Stimulated activated naive CD4-positive, alpha-beta T cell treated with Interleukin-2 at 50 U/mL for 16 hours (primary cell): Measurements from ENCODE around the gene GRP.
"Not testable (repeated sequence)": the region's sequence is repeated elsewhere in the genome, so short reads cannot be mapped to it uniquely, and the experiment has no call there.

ENCODE experiments used
- DNase-seq: peaks from one replicate; lab custom pipeline; 2025; lab: John Stamatoyannopoulos, UW

Gene GRP

DNA sequence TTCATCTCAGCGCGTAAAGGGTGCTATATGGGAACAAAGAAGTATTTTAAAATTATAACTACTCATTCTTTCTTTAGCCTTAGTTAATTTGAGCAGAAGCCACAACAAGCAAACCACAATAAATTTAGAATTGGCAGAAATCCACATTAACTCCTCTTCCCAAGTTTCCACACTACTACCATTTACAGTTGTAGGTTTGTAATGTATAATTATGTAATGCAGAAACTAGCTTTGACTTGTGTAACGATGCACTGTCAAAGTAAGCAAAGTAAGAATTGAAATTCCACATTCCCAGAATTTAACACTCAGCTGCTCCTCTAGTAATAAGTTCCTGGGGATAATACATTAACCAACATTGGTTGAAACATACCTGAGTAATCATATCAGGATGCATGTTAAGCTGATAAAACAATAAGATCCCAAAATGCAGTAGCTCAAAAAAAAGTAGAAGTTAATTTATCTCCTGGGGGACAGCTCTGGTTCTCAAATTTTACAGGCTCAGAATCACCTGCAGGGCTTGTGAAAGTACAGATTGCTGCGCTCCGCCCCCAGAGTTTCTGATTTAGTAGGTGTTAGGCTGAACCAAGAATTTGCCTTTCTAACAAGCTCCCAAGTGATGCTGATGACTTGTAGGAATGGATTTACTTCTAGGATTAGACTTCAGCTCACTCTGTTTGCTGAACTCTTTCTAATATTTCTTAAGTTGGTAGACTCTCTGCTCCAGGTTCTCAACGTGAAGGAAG, 9.9 kb downstream of the GRP start:
- no peak for DNase-seq

DNA sequence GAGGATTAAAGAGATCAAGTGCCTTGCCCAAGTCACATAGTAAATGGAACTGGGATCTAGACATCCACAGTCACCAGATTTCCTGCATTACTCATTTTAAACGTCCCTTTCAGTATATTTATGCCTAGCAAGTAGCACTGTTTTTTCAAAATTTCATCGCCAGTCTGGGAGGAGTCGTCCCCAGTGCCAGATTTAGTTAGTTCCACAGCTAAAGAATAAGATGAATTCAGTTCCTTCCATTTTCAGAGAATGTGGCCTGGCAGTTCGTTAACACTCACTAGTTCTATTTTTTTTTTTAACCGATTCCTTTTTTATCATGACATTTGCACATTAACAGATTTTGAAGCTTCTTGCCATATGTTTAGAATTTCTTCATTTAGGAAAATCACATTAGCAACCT, 11.2 kb downstream of the GRP start:
- no peak for DNase-seq

DNA sequence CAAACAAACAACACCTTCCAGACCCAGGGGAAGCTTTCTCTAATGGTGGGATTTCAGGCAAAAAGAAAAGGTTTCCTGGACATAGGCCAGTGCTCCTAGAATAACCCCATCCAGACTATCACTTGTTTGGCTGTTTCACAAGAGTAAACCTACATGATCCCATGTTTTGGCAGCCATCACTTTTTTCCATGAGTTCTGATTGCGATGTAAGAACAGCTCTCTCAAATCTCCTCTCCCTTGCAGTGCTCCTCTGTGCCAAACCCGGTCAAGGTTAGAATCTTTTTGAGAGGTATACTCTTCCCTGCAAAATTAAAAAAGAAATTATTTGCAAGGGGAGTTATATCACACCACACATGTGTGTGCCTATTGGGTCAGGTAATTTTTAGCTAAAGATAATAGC, 11.9 kb downstream of the GRP start:
- no peak for DNase-seq

DNA sequence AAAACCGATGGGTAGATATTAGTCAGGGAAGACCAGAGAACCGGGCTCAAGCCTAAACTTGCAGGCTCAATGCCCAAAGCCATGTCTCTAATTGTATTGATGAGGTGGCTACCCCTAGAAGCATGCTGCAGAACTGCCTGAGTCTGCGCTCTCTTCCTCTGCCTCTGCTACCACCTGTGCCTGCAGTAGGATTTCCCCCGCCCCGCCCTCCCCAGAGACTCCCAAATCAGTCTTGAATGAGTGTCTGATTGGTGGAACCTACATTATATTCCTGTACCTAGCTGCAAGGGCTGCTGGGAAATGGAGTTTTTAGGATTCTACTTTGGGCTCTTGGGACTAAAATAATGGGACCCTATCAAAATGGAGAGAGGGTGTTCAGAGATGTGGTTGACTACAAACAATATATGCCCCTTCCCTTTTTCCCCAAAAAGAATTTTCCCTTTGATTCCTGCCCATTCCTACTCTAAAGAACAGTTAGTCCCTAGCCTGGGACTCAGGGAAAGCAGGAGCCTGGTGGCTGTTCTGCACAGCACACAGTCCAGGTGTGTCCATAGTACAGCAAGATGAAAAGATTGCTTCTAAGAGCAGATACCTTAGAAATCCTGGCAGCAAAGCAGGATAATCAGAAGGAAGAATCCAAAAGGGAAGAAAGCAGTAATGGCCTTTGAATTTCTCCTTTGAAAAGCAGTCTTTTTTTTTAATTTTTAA, 12.5 kb downstream of the GRP start:
- no peak for DNase-seq

DNA sequence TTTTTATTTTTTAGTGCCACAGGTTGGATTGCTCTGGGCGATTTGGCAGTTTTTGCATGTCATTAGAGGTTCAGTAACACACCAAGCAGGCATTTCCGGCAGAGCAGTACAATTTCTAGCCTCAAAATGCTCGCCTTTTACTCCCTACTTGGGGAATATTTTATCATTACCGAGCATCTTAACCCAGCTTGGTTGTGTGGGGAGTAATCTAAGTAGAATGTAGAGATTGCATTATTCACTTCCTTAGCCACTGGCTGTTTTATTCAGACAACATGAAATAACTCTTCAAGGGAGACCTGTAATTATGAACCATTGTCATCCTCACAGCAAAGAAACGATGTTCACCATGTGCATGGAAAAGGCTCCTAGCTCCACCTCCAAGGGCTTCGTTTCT, 13.1 kb downstream of the GRP start:
- DNase-seq = no peak

DNA sequence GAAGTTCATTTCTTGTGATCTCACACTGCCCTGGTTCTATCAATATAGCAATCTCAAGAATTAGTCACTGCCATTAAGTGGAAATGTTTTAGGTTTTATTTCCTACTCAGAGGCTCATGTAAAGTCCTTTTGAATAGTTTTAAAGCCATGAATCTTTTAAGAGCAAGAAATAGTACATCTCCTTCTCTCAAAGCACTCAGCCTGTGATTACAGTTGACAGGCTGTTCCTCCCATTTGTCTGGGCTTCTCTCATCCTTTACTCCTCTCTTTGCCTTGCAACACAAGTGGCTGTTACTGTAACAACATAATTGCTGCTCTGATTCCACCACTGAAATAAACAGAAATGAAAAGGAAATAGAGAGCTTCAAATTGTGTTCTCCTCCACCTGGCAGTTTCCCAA, 18.4 kb downstream of the GRP start:
- no peak for DNase-seq

DNA sequence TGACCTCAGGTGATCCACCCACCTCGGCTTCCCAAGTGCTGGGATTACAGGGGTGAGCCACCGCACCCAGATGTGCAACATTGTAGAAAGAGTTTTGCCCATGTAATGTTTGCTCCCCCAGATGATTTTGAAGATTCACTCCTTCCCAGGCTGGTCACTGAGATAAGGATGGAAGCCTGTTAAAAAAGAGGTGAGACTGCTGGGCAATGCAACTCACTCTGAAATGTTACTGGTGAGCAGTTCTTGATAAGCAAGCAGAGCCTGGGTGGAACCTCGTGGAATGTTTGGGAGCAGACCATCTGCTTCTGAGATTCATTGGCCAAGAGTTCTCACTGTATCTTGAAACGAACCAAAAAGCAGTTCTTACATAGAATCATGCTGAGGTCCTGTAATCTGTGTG, 19.7 kb downstream of the GRP start:
- no peak for DNase-seq

DNA sequence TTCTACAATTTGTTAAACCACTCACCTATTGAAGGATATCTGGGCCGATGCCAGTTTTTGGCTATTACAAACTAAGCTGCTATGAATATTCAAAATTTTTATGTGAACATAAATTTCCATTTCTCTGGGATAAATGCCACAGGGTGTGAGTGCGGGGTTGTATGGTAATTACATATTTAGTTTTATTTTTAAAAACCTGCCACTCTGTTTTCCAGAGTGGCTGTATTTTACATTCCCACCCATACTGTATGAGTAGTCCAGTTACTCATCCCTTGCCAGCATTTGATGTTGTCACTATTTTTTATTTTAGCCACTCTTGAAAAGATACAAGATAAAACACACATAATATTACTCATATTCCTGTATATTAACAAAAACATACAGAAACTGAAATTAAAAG, 22.9 kb downstream of the GRP start:
- no peak for DNase-seq

DNA sequence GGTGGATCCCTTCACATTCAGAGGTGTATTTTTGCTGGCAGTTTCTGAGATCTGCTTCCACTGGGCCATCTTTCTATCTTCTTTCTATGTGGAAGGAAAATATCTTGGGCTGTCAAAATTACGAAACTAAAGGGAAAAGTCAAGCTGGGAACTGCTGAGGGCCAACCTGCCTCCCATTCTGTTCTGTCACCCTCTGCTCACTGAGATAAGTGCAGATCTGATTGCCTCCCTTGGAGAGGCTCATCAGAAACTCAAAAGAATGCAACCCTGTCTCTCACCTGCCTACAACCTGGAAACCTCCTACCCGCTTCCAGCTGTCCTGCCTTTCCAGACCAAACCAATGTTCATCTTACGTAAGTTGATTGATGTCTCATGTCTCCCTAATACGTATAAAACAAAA, 26.8 kb downstream of the GRP start:
- DNase-seq = no peak

DNA sequence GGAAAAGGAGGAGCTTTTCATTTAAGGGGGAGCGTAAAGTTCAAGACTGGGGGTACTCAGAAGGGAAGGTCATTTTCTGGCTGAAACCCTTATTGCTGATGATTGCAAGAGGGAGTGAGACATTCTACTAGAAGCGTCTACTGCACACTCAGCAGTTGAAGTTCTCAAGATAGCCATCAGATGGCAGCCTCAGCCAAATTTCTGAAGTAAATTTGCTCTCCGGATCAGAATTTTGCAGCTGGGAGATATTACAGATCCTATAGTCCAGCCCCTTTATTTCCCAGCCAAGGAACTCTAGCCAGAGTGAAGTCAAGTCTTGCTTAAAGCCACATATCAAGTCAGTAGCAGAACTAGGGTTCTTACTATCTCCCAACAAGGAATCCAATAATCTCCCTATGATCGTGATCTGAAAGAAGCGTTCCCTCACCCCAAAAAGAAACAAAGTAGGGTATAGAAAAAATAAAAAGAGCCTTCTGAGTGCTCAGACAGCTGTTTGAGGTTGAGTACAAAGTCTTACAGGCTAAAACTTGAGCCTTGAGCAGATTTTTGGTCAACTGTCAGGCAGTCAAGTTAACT, 29.3 kb downstream of the GRP start:
- DNase-seq = no peak

DNA sequence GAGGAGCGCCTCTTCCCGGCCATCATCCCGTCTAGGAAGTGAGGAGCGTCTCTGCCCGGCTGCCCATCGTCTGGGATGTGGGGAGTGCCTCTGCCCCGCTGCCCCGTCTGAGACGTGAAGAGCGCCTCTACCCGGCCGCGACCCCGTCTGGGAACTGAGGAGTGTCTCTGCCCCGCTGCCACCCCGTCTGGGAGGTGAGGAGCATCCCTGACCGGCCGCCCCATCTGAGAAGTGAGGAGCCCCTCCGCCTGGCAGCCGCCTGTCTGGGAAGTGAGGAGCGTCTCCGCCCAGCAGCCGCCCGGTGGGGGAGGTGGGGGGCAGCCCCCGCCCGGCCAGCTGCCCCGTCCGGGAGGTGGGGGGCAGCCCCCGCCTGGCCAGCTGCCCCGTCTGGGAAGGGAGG, 35.5 kb downstream of the GRP start:
- DNase-seq = not testable (repeated sequence)

DNA sequence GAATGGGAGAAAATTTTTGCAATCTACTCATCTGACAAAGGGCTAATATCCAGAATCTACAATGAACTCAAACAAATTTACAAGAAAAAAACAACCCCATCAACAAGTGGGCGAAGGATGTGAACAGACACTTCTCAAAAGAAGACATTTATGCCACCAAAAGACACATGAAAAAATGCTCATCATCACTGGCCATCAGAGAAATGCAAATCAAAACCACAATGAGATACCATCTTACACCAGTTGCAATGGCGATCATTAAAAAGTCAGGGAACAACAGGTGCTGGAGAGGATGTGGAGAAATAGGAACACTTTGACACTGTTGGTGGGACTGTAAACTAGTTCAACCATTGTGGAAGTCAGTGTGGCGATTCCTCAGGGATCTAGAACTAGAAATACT, 41.9 kb downstream of the GRP start:
- not testable (repeated sequence) for DNase-seq

DNA sequence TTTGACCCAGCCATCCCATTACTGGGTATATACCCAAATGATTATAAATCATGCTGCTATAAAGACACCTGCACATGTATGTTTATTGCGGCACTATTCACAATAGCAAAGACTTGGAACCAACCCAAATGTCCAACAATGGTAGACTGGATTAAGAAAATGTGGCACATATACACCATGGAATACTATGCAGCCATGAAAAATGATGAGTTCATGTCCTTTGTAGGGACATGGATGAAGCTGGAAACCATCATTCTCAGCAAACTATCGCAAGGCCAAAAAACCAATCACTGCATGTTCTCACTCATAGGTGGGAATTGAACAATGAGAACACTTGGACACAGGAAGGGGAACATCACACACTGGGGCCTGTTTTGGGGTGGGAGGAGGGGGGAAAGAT, 42.3 kb downstream of the GRP start:
- DNase-seq = not testable (repeated sequence)

DNA sequence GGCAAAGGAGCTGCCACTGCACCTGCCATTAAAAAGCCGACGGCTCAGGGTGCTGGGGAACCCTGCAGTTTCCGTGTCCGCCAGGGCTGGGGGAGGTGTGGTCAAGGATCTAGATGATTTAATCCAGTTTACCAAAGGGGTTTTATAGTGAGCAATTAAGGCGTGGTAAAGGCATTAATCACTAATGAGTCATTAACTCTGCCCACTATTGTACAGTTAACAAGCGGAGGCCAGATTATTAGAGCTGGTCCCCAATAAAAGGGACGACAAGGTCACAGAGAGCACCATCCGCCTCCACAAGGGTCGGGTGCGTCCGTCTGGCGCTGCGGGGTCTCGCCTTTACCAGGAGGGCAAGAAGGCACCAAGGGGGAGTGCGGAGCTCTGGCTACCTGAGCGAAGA, 43.7 kb downstream of the GRP start:
- DNase-seq = no peak

DNA sequence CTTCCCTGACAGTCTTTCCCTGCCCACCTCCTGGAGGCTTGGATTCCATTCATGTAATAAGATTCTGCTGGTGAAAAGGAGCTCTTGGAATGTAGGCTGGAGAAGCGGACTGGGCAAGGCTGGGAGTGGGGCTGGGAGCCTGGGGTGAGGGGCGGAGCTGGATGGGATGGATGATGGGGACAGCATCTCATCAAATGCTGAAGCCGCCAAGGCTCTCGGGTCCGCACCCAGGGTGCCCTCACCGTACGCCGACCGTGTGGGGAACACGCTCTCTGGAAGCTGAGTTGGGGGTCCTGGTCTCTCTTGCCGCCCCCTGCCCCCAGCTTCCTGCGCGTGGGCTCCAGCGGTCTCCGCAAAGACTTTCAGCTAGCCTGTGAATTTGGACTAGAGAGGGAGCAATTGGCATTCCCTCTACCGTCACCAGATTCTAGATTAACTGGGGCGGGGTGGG, 44.2 kb downstream of the GRP start:
- DNase-seq = no peak

DNA sequence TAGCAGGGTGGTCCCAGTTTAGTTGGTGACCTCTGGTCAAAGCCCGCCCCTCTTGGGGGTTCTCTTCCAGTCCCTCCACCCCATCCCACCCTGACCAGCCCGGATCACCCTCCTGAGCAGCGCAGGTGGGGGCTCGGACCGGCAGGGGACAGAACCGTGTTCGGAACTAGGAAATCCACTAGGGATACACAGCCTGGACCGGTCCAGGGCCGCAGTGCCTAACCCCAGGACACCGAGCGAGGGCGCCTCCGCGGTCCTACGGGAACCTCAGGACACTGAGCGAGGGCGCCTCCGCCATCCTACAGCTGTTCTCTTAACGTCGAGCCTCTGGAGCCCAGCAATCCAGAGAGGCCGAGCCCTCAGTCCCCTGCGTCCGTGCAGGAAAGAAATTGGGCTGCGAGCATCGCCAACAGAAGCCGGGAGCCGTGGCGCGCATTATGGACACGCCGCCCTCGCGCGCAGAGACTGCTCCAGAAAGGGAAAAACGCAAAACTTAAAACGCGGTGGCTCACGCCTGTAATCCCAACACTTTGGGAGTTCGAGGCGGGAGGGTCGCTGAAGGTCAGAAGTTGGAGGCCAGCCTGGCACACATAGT, 44.8 kb downstream of the GRP start:
- DNase-seq = no peak

DNA sequence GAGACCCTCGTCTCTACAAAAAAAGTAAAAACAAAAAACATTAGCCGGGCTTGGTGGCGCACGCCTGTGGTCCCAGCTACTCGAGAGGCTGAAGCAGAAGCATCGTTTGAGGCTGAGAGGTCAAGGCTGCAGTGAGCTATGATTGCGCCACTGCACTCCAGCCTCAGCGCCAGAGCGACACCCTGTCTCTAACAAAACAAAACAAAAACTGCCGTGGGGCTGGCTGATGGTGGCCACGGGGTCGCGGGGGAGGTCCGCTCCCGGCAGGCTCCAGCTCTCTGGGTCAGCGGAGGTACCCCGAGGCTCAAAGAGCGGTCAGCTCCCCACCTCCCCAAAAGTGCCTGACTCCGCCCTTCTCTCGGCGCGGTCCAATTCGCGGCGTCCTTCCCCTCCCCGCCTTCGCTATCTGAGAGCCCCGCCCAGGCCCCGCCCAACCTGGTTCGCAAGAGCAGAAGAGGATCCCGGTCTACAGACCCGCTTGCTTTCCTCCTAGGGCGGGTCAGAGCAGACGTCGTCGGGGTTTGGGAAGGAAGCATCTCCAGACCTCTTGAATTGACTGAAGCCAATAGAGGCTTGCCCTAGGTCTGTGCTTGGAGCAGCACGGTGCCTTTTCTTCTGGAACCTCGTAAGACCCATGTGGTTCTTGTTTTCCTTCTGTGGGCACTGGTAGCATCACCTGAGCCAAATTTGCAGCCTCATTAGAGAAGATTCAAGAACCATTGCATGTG, 45.5 kb downstream of the GRP start:
- DNase-seq = peak; percentile 24

DNA sequence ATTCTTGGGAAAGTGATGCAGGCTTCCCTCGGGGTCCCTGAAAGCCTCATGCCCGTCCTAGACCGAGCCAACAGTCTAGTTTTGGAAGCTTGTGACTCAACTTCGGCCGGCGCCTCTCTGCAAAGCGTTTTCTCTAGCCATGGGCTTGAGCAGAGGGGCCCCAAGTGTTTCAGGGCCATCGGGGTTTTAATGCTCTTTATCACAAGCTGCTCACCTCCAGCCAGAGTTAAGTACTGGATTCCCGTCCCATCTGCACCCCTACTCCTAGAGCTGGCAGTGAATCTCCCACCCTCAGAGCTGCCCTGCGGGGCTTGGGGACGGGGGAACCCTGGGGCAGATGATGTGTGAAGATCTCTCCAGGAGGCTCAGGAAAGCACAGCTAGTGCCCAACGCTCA, 46.0 kb downstream of the GRP start:
- no peak for DNase-seq

DNA sequence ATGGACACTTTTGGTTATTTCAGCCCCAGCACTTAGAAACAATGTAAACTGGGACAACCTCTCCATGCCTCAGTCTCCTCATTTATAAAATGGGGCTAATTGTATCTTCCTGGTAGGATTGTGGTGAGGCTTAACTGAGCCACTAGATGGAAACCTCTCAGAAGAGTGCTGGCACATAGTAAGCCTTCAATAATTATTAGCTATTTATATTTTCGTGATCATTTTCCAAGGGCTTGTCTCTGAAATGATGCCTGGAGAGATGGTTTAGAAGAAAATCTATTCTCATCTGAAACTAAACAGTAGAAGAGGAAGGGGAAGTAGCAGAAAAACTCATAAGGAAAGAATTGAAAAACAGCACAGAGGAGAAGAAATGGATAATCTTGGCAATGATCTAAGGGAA, 46.5 kb downstream of the GRP start:
- no peak for DNase-seq

DNA sequence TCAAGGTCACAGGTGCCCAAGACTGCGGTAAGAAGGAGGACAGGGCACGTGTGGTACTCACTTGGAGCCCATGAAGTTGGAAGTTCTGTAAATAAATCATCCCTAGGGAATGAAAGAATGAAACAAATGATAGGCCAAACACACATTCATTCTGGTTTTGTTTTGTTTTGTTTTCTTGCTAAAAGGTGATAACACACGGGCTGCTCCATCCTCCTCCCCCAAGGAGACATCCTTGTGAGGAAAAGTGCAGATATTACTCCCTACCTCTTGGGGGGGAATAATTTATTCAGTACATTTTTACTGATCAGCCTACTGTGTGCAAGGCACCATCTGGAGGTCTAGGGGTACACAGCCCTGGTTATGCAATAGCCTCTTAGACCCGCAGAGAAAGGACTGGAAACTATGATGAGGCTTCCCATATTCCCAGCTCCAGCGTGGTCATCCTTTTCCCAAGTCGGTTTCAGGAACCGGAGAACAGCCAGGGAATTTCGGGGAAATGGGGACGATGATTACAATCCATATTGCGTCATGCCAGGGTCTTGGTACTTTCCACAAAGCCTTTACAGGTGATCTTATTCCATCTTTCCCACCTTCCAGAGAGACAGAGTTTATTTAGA, 47.0 kb downstream of the GRP start:
- DNase-seq = no peak

DNA sequence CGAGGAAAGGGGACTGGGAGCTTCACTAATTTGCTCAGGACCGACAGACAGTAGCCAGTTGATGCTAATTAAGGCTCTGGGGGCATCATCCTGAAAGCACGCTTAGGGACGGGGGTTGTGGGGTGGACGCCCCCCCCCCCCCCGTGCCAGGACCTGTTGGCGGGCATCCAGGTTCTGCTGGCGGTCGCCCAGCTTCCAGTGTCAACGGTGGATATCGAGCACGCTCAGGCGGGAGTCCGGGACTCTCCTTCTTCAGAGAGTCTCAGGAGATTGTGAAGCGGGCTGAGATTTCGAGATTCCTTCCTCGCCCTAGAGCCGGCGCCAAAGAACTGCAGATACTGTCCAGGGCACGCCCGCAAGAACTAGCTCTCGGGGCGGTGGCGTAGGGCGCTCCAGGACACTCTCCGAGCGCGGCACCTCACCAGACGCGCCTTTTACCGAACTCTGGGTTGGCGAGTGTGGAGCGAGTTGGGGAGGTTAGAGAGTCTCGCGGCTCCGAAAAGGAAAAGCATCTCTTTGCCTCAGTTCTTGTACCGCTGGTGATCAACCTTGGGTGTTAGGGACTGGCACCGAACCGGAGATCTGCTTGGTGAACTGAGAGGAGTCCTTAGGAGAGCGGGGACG, 47.7 kb downstream of the GRP start:
- DNase-seq = no peak
